IMR-90 (cell line): ENCODE results near the gene OTUD7B. TPM values are rescaled to one million over a fixed set of nuclear protein-coding genes. Genes with fewer than 3 reads are reported as not detected.

ENCODE experiments used
- ATAC-seq: fragments of 200-7000 bp; cut with Tn5 transposase; 2 replicates; pipeline ENCODE4 v1.9.1; 2020; ENCODE audit warnings: low read depth, mild to moderate bottlenecking, moderate library complexity
- BruUV-seq: library from RNA; stranded (reverse); fragments of 400-500 nt; replicated peaks from 2 replicates; lab custom pipeline; 2021; lab: Mats Ljungman, UMichigan
- CTCF ChIA-PET: fragments of 300-600 bp; formaldehyde crosslinking; extraction: SDS; loops from one replicate; lab custom pipeline; 2021; ENCODE audit warnings: antibody characterized with exemption; lab: Yijun Ruan, JAX
- POLR2A ChIA-PET: fragments of 300-600 bp; sonication (Branson Sonifier 250); formaldehyde crosslinking; loops from one replicate; lab custom pipeline; 2022; ENCODE audit warnings: antibody characterized with exemption; ENCODE audit not compliant: unreplicated experiment; lab: Charles Lee
- DNase-seq: peaks from one replicate; pipeline ENCODE4 v3.0.0; 2013
- H2AFZ ChIP-seq: replicated peaks from 2 replicates; pipeline ENCODE3; 2013; ENCODE audit warnings: low read length, mild to moderate bottlenecking; ENCODE audit not compliant: poor library complexity
- H2AK5ac ChIP-seq: 2 replicates; pipeline ENCODE4 v1.6.1; 2013; ENCODE audit warnings: low read depth, low read length, inconsistent platforms
- H2AK9ac ChIP-seq: replicated peaks from 2 replicates; pipeline ENCODE3; 2013; ENCODE audit warnings: mild to moderate bottlenecking, low read depth, low read length, moderate library complexity; ENCODE audit not compliant: poor library complexity
- H2BK120ac ChIP-seq: 2 replicates; pipeline ENCODE4 v1.6.1; 2013; ENCODE audit warnings: low read depth, low read length, inconsistent platforms
- H2BK15ac ChIP-seq: 3 replicates; pipeline ENCODE4 v1.6.1; 2013; ENCODE audit warnings: low read depth, low read length, inconsistent platforms
- H2BK20ac ChIP-seq: 2 replicates; pipeline ENCODE4 v1.6.1; 2013; ENCODE audit warnings: low read depth, mild to moderate bottlenecking, inconsistent platforms, low read length, moderate library complexity
- H2BK5ac ChIP-seq: 2 replicates; pipeline ENCODE4 v1.6.1; 2013; ENCODE audit warnings: mild to moderate bottlenecking, low read depth, low read length, inconsistent platforms; ENCODE audit not compliant: poor library complexity, severe bottlenecking
- H3K14ac ChIP-seq: replicated peaks from 2 replicates; pipeline ENCODE4 v1.6.1; 2013; ENCODE audit warnings: low read depth, low read length, inconsistent platforms
- H3K18ac ChIP-seq: 2 replicates; pipeline ENCODE4 v1.6.1; 2013; ENCODE audit warnings: low read depth, low read length, control low read depth
- H3K23ac ChIP-seq: 2 replicates; pipeline ENCODE4 v1.6.1; 2013; ENCODE audit warnings: low read depth, low read length, inconsistent platforms
- H3K27ac ChIP-seq: 2 replicates; pipeline ENCODE4 v1.5.1; 2013; ENCODE audit warnings: mild to moderate bottlenecking, control low read depth, low read length; ENCODE audit not compliant: insufficient read depth
- H3K27me3 ChIP-seq: 2 replicates; pipeline ENCODE4 v1.6.1; 2013; ENCODE audit warnings: low read length; ENCODE audit not compliant: control insufficient read depth, insufficient read depth
- H3K36me3 ChIP-seq: 2 replicates; pipeline ENCODE4 v1.6.1; 2013; ENCODE audit warnings: low read length, mixed read lengths; ENCODE audit not compliant: control insufficient read depth, insufficient read depth
- H3K4ac ChIP-seq: 2 replicates; pipeline ENCODE4 v1.6.1; 2013; ENCODE audit warnings: low read depth, low read length, inconsistent platforms
- H3K4me1 ChIP-seq: 2 replicates; pipeline ENCODE4 v1.6.1; 2013; ENCODE audit warnings: low read length, mixed read lengths; ENCODE audit not compliant: control insufficient read depth, insufficient read depth
- H3K4me2 ChIP-seq: 2 replicates; pipeline ENCODE4 v1.6.1; 2013; ENCODE audit warnings: low read depth, mild to moderate bottlenecking, control low read depth, low read length, moderate library complexity
- H3K4me3 ChIP-seq: 2 replicates; pipeline ENCODE4 v1.5.1; 2013; ENCODE audit warnings: low read depth, mild to moderate bottlenecking, control low read depth, low read length, moderate library complexity; ENCODE audit not compliant: insufficient read depth
- H3K56ac ChIP-seq: 2 replicates; pipeline ENCODE4 v1.6.1; 2013; ENCODE audit warnings: low read length, inconsistent platforms; ENCODE audit not compliant: insufficient read depth; ENCODE audit errors: extremely low read depth
- H3K79me1 ChIP-seq, 2 experiments: 2 replicates each; pipeline ENCODE4 v1.6.1; 2013; ENCODE audit warnings: low read length in 2 of 2, inconsistent platforms in 1 of 2, low read depth in 1 of 2
- H3K9ac ChIP-seq: 2 replicates; pipeline ENCODE4 v1.6.1; 2013; ENCODE audit warnings: low read depth, low read length, control low read depth
- H3K9me1 ChIP-seq: 2 replicates; pipeline ENCODE4 v1.6.1; 2013; ENCODE audit warnings: low read length, inconsistent platforms; ENCODE audit not compliant: insufficient read depth
- H3K9me3 ChIP-seq: 2 replicates; pipeline ENCODE4 v1.6.1; 2013; ENCODE audit warnings: low read length; ENCODE audit not compliant: control insufficient read depth, insufficient read depth
- H4K20me1 ChIP-seq: 2 replicates; pipeline ENCODE4 v1.6.1; 2013; ENCODE audit warnings: low read length, inconsistent platforms; ENCODE audit not compliant: insufficient read depth
- H4K5ac ChIP-seq: 2 replicates; pipeline ENCODE4 v1.6.1; 2013; ENCODE audit warnings: mild to moderate bottlenecking, low read depth, low read length, control low read depth
- H4K8ac ChIP-seq, 2 experiments: 2 replicates each; pipeline ENCODE4 v1.6.1; 2013; ENCODE audit warnings: low read depth in 2 of 2, low read length in 2 of 2, control low read depth in 1 of 2, inconsistent platforms in 1 of 2
- H4K91ac ChIP-seq: 2 replicates; pipeline ENCODE4 v1.6.1; 2013; ENCODE audit warnings: low read depth, low read length, inconsistent platforms; ENCODE audit not compliant: insufficient read depth
- BHLHE40 ChIP-seq: fragments of 150-350 bp; IDR thresholded peaks from 2 replicates; pipeline ENCODE4 v1.6.1; 2016; ENCODE audit warnings: mild to moderate bottlenecking, low read depth, low read length
- CEBPB ChIP-seq: IDR thresholded peaks from 2 replicates; pipeline ENCODE4 v1.6.1; 2012; ENCODE audit warnings: low read depth, low read length, improper control_type of control experiment
- CHD1 ChIP-seq: IDR thresholded peaks from 2 replicates; pipeline ENCODE4 v1.6.1; 2012; ENCODE audit warnings: low read depth, low read length, improper control_type of control experiment
- CTCF ChIP-seq: conservative IDR thresholded peaks from 2 replicates; pipeline ENCODE4 v1.5.1; 2012; ENCODE audit warnings: mild to moderate bottlenecking, low read depth, low read length, improper control_type of control experiment
- ELK1 ChIP-seq: fragments of 150-350 bp; IDR thresholded peaks from 2 replicates; pipeline ENCODE4 v1.6.1; 2016; ENCODE audit warnings: low read depth, mild to moderate bottlenecking, low read length, moderate library complexity, borderline replicate concordance
- FOS ChIP-seq: fragments of 150-350 bp; IDR thresholded peaks from 2 replicates; pipeline ENCODE4 v1.6.1; 2016; ENCODE audit warnings: low read depth, low read length
- MAFK ChIP-seq: IDR thresholded peaks from 2 replicates; pipeline ENCODE4 v1.6.1; 2012; ENCODE audit warnings: low read depth, low read length, improper control_type of control experiment
- MAZ ChIP-seq: IDR thresholded peaks from 2 replicates; pipeline ENCODE4 v1.6.1; 2012; ENCODE audit warnings: low read depth, mild to moderate bottlenecking, low read length, improper control_type of control experiment, moderate library complexity, borderline replicate concordance
- MXI1 ChIP-seq: IDR thresholded peaks from 2 replicates; pipeline ENCODE4 v1.6.1; 2012; ENCODE audit warnings: low read depth, mild to moderate bottlenecking, low read length, moderate library complexity, borderline replicate concordance
- NFE2L2 ChIP-seq: fragments of 150-350 bp; IDR thresholded peaks from 2 replicates; pipeline ENCODE4 v1.6.1; 2016; ENCODE audit warnings: low read depth, mild to moderate bottlenecking, low read length
- POLR2A ChIP-seq: IDR thresholded peaks from 2 replicates; pipeline ENCODE4 v1.6.1; 2012; ENCODE audit warnings: mild to moderate bottlenecking, low read depth, low read length
- RAD21 ChIP-seq: IDR thresholded peaks from 2 replicates; pipeline ENCODE4 v1.6.1; 2012; ENCODE audit warnings: low read length, improper control_type of control experiment
- RCOR1 ChIP-seq: IDR thresholded peaks from 2 replicates; pipeline ENCODE4 v1.6.1; 2012; ENCODE audit warnings: mild to moderate bottlenecking, low read length, improper control_type of control experiment; ENCODE audit not compliant: insufficient replicate concordance
- RFX5 ChIP-seq: IDR thresholded peaks from 2 replicates; pipeline ENCODE4 v1.8.0; 2012; ENCODE audit warnings: low read depth, mild to moderate bottlenecking, low read length, moderate library complexity
- SMC3 ChIP-seq: fragments of 150-350 bp; IDR thresholded peaks from 2 replicates; pipeline ENCODE4 v1.6.1; 2016; ENCODE audit warnings: low read depth, mild to moderate bottlenecking, antibody characterized with exemption, low read length, moderate library complexity
- USF2 ChIP-seq: fragments of 150-350 bp; IDR thresholded peaks from 2 replicates; pipeline ENCODE4 v1.6.1; 2017; ENCODE audit warnings: mild to moderate bottlenecking, antibody characterized with exemption, low read length, low read depth
- dilution Hi-C: fragments of 300-500 bp; cut with HindIII; formaldehyde crosslinking; loops from one replicate; pipeline ENCODE4 v1.14.3; 2018; ENCODE audit warnings: low sequenced_read_pairs; ENCODE audit not compliant: unreplicated experiment
- in situ Hi-C: fragments of 300-500 bp; cut with MboI; formaldehyde crosslinking; loops from 3 replicates; pipeline ENCODE4 v1.14.3; 2019; ENCODE audit warnings: low sequenced_read_pairs, inconsistent platforms, mixed read lengths
- intact Hi-C: fragments of 100-400 bp; cut with micrococcal nuclease; formaldehyde crosslinking; loops from 2 replicates; pipeline ENCODE4 v1.10.0; 2022
- polyA plus RNA-seq, 3 experiments: library from polyadenylated mRNA; depleted of rRNA; stranded (reverse); fragments of >200 nt; gene quantifications; 2 replicates each; pipeline ENCODE4 v1.2.3, GENCODE V29; 2012; ENCODE audit warnings: low replicate concordance in 1 of 3
- total RNA-seq: library from RNA; depleted of rRNA; stranded (reverse); fragments of >200 nt; gene quantifications from 2 replicates; pipeline ENCODE4 v1.2.3, GENCODE V29; 2012

OTUD7B gene
- total and polyA plus RNA-seq, 2 of the 4 experiments (the other 2 are of a cell fraction): 7.5 to 18.6 TPM

- H2BK120ac ChIP-seq: no peak overlapping the region
- intact Hi-C loops: no loop called here
- H3K36me3 ChIP-seq: no peaks in the 10 kb centered on the region
- dilution Hi-C loops: no loop called here
- H3K27me3 ChIP-seq: no peaks in the 10 kb centered on the region
- H3K9ac ChIP-seq: no peak overlapping the region
- no peak overlapping the region for H2BK5ac ChIP-seq
- no peak overlapping the region for H4K5ac ChIP-seq
- H4K20me1 ChIP-seq: no peaks in the 10 kb centered on the region
- H3K79me1 ChIP-seq: no peaks in the 10 kb centered on the region
- TF ChIP-seq MAFK: no peak
- no peak for TF ChIP-seq RFX5
- no peak for TF ChIP-seq FOS
- no peak for TF ChIP-seq ELK1
- no peak for TF ChIP-seq CTCF
- TF ChIP-seq POLR2A: no peak
- no peak for TF ChIP-seq MAZ
- TF ChIP-seq CEBPB: no peak
- TF ChIP-seq MXI1: no peak
- TF ChIP-seq RCOR1: no peak
- TF ChIP-seq CHD1: no peak
- TF ChIP-seq NFE2L2: no peak
- no peak for TF ChIP-seq SMC3
- TF ChIP-seq RAD21: no peak
- no peak for TF ChIP-seq BHLHE40
- no peak for TF ChIP-seq USF2
- H4K8ac ChIP-seq: no peak overlapping the region
- no peak overlapping the region for H3K56ac ChIP-seq
- no peaks in the 10 kb centered on the region for H3K4me1 ChIP-seq
- H3K23ac ChIP-seq: no peak overlapping the region
- in situ Hi-C loops: no loop called here
- H2BK15ac ChIP-seq: no peak overlapping the region
- no peak overlapping the region for H4K91ac ChIP-seq
- H2BK20ac ChIP-seq: no peak overlapping the region
- no peak overlapping the region for H3K14ac ChIP-seq
- H3K9me3 ChIP-seq: no peaks in the 10 kb centered on the region
- H3K4me2 ChIP-seq: no peak overlapping the region
- ChIA-PET CTCF (no interaction called here), POLR2A (no interaction called here)
- 0 out of 2 replicates have a peak, but pooled peaks cover 2% of the 10 kb centered on the region for H3K9me1 ChIP-seq
- no peak overlapping the region for H3K18ac ChIP-seq
- no peak overlapping the region for H2AK9ac ChIP-seq
- H3K4ac ChIP-seq: no peak overlapping the region
- BruUV-seq: no TSS peak
- no peak overlapping the region for H3K4me3 ChIP-seq
- H3K27ac ChIP-seq: no peak overlapping the region
- DNase-seq (no peak), ATAC-seq (no peak)
- no peak overlapping the region for H2AFZ ChIP-seq
- no peak overlapping the region for H2AK5ac ChIP-seq
Observed at GRCh38 chr1:150034336-150034735, 23.8 kb upstream of the OTUD7B start.
